ENCODE results near the gene RBPJL. TPM values are rescaled to one million over a fixed set of nuclear protein-coding genes. Genes with fewer than 3 reads are reported as not detected.
A peak's percentile ranks its signal among the peaks of the same experiment; 100 is the strongest.

RBPJL gene
- total RNA-seq, 1 donor from 2014 or later = not detected

DNA sequence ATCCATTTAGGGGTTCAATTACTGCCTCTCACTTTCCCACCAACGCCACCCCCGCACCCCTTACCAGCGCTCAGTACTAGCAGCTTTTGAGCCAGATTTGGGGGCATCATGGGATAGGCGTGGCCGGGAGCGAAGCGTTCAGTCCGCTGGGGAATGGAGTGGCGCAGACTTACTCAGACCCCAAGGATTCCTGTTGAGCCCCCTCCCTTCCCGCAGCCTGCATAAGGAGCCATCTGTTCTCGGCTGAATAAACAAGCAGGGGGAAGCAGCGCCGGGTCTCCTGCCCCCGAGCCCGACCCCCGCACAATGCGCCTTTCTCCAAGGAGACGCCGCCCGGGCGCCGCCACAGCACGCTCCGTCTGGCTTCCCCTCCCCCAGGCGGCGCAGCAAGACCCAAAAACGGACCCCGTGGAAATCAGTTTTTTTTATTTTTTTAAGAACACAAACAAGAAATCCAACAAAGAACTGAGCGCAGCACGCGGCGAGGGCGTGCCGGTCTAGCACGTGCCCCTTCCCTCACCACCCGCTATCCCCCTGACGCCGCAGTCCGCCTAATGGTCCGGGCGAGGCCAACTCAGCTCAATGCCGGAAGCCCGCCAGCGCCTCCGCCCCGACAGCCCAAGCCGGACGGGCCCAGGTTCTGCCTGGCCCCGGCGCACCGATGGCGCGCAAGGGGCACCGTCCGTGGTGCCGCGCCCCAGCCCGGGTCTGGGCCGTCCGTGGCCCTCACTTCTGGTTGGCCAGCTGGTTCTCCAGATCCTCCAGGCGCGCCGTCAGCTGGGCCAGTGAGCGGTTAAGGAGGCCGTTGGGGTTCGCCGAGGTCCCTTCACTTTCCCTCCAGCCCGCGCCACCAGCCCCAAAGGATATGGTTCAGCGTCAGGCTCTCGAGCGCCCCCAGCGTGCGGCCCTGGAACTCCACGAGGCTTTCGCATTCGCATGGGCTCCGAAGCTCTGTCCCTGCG, 13.3 kb upstream of the RBPJL start:
- H3K9me3 ChIP-seq = no peaks in the 10 kb centered on the region
- no peaks in the 10 kb centered on the region for H3K36me3 ChIP-seq
- peak overlapping the region in 1 of 2 donors; percentile 38 for H3K27ac ChIP-seq
- TF ChIP-seq, protein P1, sequence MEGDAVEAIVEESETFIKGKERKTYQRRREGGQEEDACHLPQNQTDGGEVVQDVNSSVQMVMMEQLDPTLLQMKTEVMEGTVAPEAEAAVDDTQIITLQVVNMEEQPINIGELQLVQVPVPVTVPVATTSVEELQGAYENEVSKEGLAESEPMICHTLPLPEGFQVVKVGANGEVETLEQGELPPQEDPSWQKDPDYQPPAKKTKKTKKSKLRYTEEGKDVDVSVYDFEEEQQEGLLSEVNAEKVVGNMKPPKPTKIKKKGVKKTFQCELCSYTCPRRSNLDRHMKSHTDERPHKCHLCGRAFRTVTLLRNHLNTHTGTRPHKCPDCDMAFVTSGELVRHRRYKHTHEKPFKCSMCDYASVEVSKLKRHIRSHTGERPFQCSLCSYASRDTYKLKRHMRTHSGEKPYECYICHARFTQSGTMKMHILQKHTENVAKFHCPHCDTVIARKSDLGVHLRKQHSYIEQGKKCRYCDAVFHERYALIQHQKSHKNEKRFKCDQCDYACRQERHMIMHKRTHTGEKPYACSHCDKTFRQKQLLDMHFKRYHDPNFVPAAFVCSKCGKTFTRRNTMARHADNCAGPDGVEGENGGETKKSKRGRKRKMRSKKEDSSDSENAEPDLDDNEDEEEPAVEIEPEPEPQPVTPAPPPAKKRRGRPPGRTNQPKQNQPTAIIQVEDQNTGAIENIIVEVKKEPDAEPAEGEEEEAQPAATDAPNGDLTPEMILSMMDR (IDR thresholded peaks at IDR 0.05) = peak; percentile 76 to 97 (median 93)
- H3K4me3 ChIP-seq = peak overlapping the region; percentile 47 to 70
- no peaks in the 10 kb centered on the region for H3K27me3 ChIP-seq
- H3K4me1 ChIP-seq = peaks cover 0 to 4% of the 10 kb centered on the region in 2 donors
- DNase-seq (ENCODE audit: low spot score in 2 of 2) = peak; percentile 20 to 86
- intact Hi-C loops (cut with DNase I) = no loop called here

DNA sequence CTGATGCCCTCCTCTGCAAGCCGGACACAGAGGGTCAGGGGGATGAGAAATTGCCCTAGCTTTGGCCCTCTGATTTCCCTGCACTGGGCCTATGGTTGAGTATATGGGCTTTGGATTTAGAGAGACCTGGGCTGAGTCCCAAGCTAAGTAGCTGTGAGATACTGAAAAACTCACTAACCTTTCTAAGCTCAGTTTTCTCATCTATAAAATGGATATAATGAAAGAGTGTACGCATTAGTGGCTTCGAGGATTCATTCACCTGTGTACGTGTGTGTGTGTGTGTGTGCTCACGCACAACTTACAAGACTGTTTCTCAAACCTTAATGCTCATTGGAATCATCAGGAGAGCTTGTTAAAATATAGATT, 12.7 kb upstream of the RBPJL start:
- H3K9me3 ChIP-seq = no peaks in the 10 kb centered on the region
- no peak for DNase-seq (ENCODE audit: low spot score in 2 of 2)
- TF ChIP-seq, protein P1 (IDR thresholded peaks at IDR 0.05) = no peak
- intact Hi-C loops (cut with DNase I) = no loop called here
- peaks cover 0 to 4% of the 10 kb centered on the region in 2 donors for H3K4me1 ChIP-seq
- no peaks in the 10 kb centered on the region for H3K27me3 ChIP-seq
- H3K4me3 ChIP-seq = peak overlapping the region; percentile 47 to 70
- H3K36me3 ChIP-seq = no peaks in the 10 kb centered on the region
- H3K27ac ChIP-seq = no peak overlapping the region

DNA sequence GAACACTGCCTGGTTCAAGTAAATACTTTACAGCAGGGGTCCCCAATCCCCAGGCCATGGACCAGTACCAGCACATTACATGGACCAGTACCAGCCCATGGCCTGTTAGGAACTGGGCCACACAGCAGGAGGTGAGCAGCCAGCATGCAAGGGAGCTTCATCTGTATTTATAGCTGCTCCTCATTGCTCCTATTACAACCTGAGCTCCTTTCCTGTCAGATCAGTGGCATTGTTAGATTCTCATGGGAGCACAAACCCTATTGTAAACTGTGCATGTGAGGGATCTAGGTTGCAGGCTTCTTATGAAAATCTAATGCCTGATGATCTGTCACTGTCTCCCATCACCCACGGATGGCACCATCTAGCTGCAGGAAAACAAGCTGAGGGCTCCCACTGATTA, 12.0 kb upstream of the RBPJL start:
- Histone ChIP-seq H3K27me3 (no peaks in the 10 kb centered on the region), H3K36me3 (no peaks in the 10 kb centered on the region), H3K27ac (no peak overlapping the region), H3K4me3 (no peak overlapping the region), H3K4me1 (peaks cover 0 to 4% of the 10 kb centered on the region in 2 donors), H3K9me3 (no peaks in the 10 kb centered on the region)
- TF ChIP-seq, protein P1 (IDR thresholded peaks at IDR 0.05) = no peak
- intact Hi-C loops (cut with DNase I) = no loop called here
- no peak for DNase-seq (ENCODE audit: low spot score in 2 of 2)

DNA sequence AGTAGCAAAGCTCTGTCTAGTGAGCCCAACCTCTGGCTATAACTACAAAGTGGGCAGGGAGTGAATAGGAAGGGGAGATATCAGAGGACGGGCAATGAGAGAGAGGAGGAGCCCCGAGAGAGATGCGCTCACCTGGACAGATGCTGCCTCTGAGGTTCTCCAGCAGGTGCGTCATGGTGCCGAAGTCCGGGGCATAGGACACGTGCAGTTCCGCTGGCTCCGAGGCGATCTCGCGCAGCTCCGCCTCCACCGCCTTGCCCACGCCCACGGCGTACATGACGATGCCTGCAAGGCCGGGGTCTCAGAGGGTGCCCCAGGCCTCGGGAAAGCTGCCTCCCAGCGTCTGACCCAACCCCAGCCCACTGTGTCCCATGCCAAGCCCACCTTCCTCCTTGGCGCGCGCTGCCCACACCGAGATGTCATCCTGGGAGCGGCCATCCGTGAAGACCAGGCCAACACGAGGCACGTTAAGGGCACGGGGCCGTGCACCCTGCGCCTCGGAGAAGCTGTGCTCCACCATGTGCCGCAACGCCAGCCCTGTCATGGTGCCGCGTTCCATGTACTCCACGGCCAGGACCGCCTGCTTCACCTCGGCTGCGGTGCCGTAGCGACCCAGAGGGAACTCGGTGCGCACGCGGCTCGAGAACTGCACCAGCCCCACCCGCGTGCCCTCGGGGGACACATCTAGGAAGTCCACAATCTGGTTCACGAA, 8.7 kb upstream of the RBPJL start:
- no peaks in the 10 kb centered on the region for H3K36me3 ChIP-seq
- H3K27me3 ChIP-seq = no peaks in the 10 kb centered on the region
- no peak overlapping the region for H3K4me3 ChIP-seq
- TF ChIP-seq, protein P1 (IDR thresholded peaks at IDR 0.05) = no peak
- intact Hi-C loops (cut with DNase I) = no loop called here
- no peak for DNase-seq (ENCODE audit: low spot score in 2 of 2)
- peaks cover 0 to 4% of the 10 kb centered on the region in 2 donors for H3K4me1 ChIP-seq
- no peaks in the 10 kb centered on the region for H3K9me3 ChIP-seq
- H3K27ac ChIP-seq = no peak overlapping the region

DNA sequence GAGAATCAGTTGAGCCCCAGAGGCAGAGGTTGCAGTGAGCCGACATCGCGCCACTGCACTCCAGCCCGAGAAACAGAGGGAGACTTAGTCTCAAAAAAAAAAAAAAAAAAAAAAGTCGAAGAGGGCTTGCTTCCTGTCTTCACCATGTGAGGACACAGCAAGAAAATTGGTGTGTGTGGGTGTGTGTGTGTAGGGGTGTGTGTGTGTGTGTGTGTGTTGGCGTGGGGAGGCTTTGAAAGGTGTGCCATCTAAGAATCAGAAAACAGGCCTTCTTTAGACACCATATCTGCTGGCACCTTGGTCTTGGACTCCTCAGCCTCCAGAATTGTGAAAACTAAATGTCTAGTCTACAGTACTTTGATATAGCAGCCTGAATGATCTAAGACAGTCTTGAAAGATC, 6.9 kb upstream of the RBPJL start:
- Histone ChIP-seq H3K27ac (no peak overlapping the region), H3K27me3 (no peaks in the 10 kb centered on the region), H3K4me1 (no peaks in the 10 kb centered on the region), H3K36me3 (no peaks in the 10 kb centered on the region), H3K9me3 (no peaks in the 10 kb centered on the region), H3K4me3 (no peak overlapping the region)
- intact Hi-C loops (cut with DNase I) = no loop called here
- TF ChIP-seq, protein P1 (IDR thresholded peaks at IDR 0.05) = no peak
- DNase-seq (ENCODE audit: low spot score in 2 of 2) = no peak
